IPS-NIHi7 (cell line): ENCODE measurements around the gene SIN3B.

Experiments
- DNase-seq: peaks from one replicate; pipeline ENCODE4 v3.0.0; 2012; ENCODE audit warnings: mixed read lengths; ENCODE audit errors: extremely low spot score

SIN3B gene

DNA sequence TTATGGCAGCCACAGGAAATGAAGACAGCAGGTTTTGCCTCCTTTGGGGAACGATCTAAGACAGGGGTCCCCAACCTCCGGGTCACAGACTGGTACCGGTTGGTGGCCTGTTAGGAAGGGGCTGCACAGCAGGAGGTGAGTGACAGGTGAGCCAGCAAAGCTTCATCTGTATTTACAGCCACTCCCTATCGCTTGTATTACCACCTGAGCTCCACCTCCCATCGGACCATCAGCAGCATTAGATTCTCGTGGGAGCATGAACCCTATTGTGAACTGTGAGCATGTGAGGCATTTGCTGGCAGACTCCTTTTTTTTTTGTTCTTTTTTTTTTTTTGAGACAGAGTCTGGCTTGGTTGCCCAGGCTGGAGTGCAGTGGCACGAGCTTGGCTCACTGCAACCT is 81.8 kb downstream of the SIN3B start:
- DNase-seq: no peak

DNA sequence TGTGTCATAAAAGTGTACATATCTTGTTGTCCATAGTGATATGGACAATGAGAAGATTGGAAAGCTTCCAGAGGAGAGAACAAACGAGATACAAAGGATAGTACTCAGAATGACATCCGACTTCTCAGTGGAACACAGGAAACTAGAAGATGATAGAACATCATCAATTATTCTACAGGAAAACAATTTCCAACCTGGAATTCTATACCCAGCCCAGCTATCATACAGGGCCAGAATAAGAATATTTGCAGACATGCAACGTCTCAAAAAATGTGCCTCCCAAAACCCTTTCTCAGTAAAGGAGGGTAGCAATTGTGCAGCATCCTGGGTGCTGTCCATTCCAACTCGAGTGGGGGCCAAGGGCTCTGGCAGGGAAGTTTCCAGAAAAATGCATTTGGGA is 83.6 kb downstream of the SIN3B start:
- no peak for DNase-seq

DNA sequence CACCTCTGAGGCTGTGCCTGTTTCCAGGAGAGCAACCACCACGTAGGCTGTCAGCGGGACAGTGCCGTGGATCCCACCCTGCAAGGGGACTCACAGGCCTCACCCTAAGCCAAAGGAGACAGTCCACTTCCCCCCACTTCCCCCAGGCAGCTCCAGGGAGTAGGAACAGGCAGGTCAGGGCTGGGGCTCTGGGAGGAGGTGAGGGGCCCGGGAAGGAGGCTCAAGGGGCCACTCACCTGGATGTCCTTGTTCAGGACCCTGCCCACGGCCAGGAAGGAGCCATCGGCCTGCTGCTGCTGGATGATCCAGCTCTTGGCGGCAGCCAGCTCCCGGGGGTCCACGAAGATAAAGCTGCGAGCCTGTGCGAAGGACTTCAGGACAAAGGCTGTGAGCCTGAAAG is 85.2 kb downstream of the SIN3B start:
- DNase-seq: no peak

DNA sequence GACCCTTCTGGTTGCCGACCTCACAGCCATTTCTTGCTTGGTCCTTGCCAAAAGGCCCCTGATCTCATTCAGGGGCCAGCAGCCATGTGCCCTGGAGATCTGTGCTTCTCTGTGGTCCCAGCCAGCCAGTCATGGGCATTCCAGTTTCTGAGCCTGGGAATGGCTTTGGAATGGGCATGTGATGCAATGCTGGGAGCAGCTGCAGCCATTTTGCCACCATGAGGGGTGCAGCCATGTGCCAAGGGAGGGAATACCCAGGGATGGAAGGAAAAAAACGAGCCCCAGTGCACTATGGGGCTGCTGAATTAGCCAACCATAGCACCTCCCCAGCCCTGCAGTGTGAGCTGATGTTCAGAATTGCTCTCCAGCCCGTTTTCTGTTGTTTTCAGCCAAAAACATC is 85.9 kb downstream of the SIN3B start:
- DNase-seq: no peak

DNA sequence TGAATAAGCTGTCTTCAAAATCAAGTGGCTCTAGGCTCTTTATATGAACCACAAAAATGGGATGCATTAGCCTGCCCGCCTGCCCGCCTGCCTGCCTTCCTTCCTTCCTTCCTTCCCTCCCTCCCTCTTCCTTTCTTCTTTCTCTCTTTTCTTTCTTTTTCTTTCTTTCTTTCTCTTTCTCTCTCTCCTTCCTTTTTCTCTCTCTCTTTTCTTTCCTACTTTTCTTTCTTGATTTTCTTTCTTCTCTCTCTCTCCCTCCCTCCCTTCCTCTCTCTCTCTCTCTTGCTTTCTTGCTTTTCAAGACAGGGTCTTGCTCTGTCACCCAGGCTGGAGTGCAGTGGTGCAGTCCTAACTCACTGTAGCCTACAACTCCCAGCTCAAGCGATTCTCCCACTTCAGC is 86.5 kb downstream of the SIN3B start:
- no peak for DNase-seq

DNA sequence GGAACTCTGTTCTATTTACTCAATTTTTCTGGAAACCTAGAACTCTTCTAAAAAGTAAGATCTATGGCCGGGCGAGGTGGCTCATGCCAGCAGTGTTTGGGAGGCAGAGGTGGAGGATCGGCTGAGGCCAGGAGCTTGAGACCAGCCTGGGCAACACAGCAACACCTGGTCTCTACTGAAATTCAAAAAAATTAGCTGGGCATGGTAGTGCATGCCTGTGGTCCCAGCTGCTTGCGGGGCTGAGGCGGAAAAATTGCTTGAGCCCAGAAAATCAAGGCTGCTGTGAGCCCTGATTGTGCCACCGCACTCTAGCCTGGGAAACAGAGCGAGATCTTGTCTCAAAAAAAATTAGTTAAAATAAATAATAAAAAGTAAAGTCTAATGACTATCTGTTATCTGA is 88.2 kb downstream of the SIN3B start:
- no peak for DNase-seq

DNA sequence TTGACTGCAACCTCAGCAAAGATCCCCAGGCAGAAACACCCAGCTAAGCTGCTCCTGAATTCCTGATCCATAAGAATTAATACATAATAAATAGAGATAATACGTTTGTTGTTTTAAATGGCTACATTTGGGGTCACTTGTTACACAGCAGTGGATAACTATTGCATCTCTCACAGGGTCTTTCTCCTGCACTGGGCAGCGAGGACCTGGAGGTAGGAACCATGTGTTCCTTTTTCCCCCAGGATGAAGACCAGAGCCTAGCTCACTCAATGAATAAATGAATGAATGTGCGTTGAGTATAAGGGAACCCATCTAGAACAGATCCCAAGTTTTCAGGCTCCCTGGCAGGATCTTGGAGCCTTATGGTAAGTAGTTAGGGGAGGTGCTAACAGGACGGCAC is 90.3 kb downstream of the SIN3B start:
- no peak for DNase-seq

DNA sequence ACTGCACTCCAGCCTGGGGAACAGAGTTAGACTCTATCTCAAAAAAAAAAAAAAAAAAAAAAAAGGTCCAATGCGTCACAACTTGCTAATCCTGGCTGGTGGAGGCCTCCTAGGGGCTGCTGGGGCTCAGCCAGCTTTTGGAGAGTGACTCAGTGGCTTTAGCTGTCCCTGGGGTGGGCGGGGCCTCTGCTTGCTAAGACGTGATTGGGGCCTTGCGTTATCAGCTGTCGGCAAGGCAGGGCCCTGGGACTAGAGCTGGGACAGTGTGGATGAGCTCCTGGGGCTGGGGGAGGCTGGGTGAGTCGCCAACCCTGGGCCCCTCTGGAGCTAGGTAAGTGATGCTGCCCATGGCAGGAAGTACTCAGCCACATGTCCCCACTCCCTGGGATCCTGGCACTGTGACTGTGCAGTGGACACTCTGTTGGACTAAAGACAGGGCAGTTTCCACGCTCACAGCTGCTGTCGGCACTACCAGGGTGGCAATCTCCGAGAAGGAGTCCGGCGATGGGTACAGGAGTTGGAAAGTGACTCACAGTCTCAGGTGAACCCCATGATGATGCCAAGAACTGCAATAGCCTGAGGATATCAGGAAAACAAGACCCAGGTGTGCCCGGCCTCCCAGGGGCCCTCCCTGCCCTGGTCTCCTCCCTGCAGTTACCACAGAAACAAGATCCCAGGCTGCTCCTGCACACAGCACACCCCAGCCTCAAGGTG is 91.8 kb downstream of the SIN3B start:
- DNase-seq: no peak

DNA sequence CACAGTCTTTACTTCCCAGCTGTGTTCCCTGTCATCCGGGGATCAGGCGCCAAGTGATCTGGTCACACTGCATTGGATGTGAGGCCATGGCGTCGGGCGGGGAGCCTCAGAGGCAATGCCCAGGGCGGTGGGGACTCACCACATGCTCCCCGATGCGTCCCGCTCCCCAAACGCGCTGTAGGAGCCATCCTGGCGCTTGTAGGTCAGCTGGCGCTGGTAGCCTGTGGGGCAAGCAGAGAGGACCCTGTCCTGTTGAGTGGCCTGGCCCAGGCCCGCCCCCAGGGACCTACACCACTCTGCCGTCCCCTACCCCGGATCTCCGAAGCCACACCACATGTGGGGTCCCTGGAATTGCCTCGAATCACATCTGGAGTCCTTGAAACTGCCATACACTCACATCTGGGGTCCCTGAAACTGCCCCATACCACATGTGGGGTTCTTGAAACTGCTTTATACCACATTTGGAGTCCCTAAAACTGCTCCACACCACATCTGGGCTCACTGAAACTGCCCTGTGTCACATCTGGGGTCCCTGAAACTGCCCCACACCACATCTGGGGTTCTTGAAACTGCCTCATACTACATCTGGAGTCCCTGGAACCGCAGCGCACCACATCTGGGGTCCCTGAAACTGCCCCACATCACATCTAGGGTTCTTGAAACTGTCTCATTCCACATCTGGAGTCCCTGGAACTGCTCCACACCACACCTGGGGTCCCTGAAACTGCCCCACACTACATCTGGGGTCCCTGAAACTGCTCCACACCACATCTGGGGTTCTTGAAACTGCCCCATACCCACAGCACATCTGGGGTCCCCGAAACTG is 92.8 kb downstream of the SIN3B start:
- DNase-seq: peak; percentile 13

DNA sequence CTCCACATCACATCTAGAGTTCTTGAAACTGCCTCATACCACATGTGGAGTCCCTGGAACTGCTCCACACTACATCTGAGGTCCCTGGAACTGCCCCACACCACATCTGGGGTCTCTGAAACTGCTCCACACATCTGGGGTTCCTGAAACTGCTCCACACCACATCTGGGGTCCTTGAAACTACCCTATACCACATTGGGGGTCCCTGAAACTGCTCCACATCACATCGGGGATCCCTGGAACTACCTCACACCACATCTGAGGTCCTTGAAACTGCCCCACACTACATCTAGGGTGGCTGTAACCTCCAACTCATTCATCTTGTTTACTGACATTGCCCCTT is 93.4 kb downstream of the SIN3B start:
- DNase-seq: no peak

DNA sequence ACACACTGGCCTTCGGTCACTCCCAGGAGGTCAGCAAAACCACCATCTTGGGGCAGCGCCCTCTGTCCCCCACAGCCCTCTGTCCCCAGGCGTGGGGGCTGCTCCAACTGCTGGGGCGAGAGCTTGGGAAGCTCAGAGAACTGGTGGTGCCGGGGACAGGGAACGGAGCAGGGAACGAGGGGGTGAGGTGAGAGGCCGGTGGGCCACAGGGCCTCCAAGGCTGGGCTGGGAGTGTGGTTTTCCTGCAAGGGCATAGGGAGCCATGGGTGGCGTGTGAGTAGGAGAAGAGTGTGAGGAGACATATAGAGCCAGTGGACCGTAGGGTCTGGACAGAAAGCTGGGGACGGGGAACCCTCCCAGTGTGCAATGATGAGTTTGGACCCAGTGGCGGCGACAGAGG is 93.8 kb downstream of the SIN3B start:
- DNase-seq: no peak

DNA sequence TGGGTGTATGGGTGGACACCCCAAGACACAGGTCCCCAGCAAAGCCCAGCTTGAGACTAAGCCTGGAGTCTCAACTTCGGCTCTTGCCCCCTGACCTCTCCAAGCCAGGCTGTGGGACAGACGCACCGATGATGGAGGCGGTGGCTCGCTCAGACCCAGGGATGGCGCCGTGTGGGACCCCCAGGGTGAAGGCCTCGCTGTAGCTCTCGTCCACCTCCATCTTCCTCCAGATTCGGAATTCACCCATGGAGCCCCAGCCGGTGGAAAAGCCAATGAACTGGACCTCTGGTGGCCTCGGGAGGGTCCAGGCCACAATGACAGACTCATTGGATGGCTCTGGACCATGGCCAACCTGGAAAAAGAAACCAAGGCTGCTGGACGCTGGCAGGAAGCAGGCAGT is 98.7 kb downstream of the SIN3B start:
- no peak for DNase-seq

DNA sequence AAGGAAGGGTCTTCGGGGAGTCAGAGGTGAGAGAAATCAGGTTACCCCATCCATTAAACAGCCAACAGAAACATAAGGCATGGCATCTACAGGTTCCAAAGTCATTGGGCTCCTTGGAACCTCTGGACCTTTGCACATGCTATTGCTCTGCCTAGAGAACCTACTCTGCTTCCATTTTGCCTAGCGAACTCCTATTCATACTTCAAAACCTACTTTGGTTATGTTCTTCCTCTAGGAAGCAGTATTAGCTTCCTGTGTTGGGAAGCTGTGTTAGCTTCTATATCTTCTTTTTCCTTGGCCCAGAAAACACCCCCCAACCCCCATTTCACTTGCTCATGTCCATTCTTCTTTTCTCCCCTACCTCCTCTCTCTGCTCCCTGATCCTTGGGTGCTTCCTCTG is 99.2 kb downstream of the SIN3B start:
- DNase-seq: no peak

DNA sequence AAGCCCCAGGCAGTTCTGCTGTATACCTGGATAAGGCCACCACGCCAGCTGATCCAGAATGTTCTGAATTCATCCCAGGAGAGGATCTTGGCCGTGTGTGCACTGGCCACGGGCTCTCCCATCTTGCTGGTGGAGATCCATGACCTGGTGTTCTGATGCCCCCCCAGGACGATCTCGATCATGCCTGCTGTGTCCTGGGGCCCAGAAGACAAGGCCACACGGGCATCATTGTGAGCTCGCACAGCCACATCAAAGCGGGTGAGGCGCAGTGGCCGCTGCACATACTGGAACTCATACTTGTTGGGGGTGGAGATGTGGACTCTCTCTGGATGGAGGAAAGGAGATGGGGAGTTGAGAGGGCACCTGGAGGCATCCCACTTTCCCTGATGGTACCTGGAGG is 99.7 kb downstream of the SIN3B start:
- no peak for DNase-seq
